Left lung (tissue), 10 donors: ENCODE results near the gene MAP3K4. TPM values are rescaled to one million over a fixed set of nuclear protein-coding genes. Genes with fewer than 3 reads are reported as not detected.
"Not testable (repeated sequence)": the region's sequence is repeated elsewhere in the genome, so short reads cannot be mapped to it uniquely, and the experiment has no call there.

Experiments used
- ATAC-seq: fragments of 200-7000 bp; cut with Tn5 transposase; one replicate; pipeline ENCODE4 v1.9.1; 2020; ENCODE audit warnings: moderate library complexity
- DNase-seq, 4 donors: peaks; one replicate each; pipeline ENCODE4 v3.0.0-alpha.2; 2013 to 2020
- H3K27ac ChIP-seq, 2 donors: fragments of 200-600 bp; sonication (generic) in 1 of 2; one replicate each; pipeline versions ENCODE4 v1.5.0 to v1.8.0; 2020 to 2021
- H3K27me3 ChIP-seq, 2 donors: fragments of 200-600 bp; sonication (generic) in 1 of 2; one replicate each; pipeline versions ENCODE4 v1.5.0 to v1.8.0; 2020 to 2021
- H3K36me3 ChIP-seq, 2 donors: fragments of 200-600 bp; sonication (generic) in 1 of 2; one replicate each; pipeline versions ENCODE4 v1.5.0 to v1.8.0; 2020 to 2021
- H3K4me1 ChIP-seq, 2 donors: fragments of 200-600 bp; one replicate each; pipeline ENCODE4 v1.8.0; 2021
- H3K4me3 ChIP-seq, 2 donors: fragments of 200-600 bp; sonication (generic) in 1 of 2; one replicate each; pipeline versions ENCODE4 v1.5.0 to v1.8.0; 2020 to 2021; ENCODE audit warnings: mild to moderate bottlenecking in 1 of 2
- H3K9me3 ChIP-seq, 2 donors: fragments of 200-600 bp; sonication (generic) in 1 of 2; one replicate each; pipeline versions ENCODE4 v1.5.0 to v1.8.0; 2020 to 2021
- CTCF ChIP-seq, 2 donors: fragments of 200-600 bp; sonication (generic) in 1 of 2; IDR thresholded peaks; one replicate each; pipeline versions ENCODE4 v1.5.0 to v1.8.0; 2021; ENCODE audit warnings: antibody characterized with exemption in 2 of 2
- intact Hi-C, 2 donors: fragments of 100-400 bp; cut with DNase I; formaldehyde crosslinking; loops; one replicate each; pipeline versions ENCODE4 v1.11.2 to v1.14.2; 2022
- polyA plus RNA-seq, 6 donors: library from polyadenylated mRNA; unstranded; fragments of 120-200 nt; gene quantifications; one replicate each; pipeline ENCODE4 v1.2.1, GENCODE V29; 2013; ENCODE audit not compliant: insufficient read length in 6 of 6
- total RNA-seq, 2 donors: library from RNA; stranded (reverse); fragmentation: NEBNext Ultra II Directional; extraction: Animal tissue kit (Norgen Biotek cat#: 25700); gene quantifications; one replicate each; pipeline ENCODE4 v1.2.1, GENCODE V29; 2021
- donor health status: DM: no; HTN: yes; CAD: no.
- donor health status: DM: no; HTN: no; CAD: no.

Gene MAP3K4
- total and polyA plus RNA-seq, 8 donors = 35.6 to 51.8 (median 45.8) TPM

GRCh38 chr6:161117942-161118341, 126.4 kb downstream of the MAP3K4 start:
- H3K4me1 ChIP-seq = no peaks in the 10 kb centered on the region
- peak overlapping the region in 1 of 2 donors; percentile 43 for H3K27ac ChIP-seq
- H3K27me3 ChIP-seq = no peaks in the 10 kb centered on the region
- intact Hi-C loops = no loop called here
- H3K4me3 ChIP-seq = no peak overlapping the region
- peaks cover 0 to 10% of the 10 kb centered on the region in 2 donors for H3K9me3 ChIP-seq
- H3K36me3 ChIP-seq = peaks cover 0 to 77% of the 10 kb centered on the region in 2 donors
- ATAC-seq = no peak
- no peak for TF ChIP-seq CTCF (IDR thresholded peaks at IDR 0.05)
- DNase-seq = no peak

- peaks cover 0 to 48% of the 10 kb centered on the region in 2 donors for H3K36me3 ChIP-seq
- H3K27me3 ChIP-seq, H3K4me1 ChIP-seq, H3K27ac ChIP-seq, DNase-seq, H3K4me3 ChIP-seq, ATAC-seq, intact Hi-C loops: not testable (repeated sequence)
- peaks cover 6 to 24% of the 10 kb centered on the region in 2 donors for H3K9me3 ChIP-seq
Observed at GRCh38 chr6:161123319-161123718, 131.8 kb downstream of the MAP3K4 start.

GRCh38 chr6:161125591-161125990, 134.0 kb downstream of the MAP3K4 start:
- intact Hi-C loops = no loop called here
- peaks cover 0 to 36% of the 10 kb centered on the region in 2 donors for H3K36me3 ChIP-seq
- DNase-seq (no peak), ATAC-seq (no peak)
- H3K4me1 ChIP-seq = no peaks in the 10 kb centered on the region
- H3K27ac ChIP-seq = no peak overlapping the region
- H3K27me3 ChIP-seq = no peaks in the 10 kb centered on the region
- peaks cover 6 to 24% of the 10 kb centered on the region in 2 donors for H3K9me3 ChIP-seq
- H3K4me3 ChIP-seq = no peak overlapping the region
- TF ChIP-seq CTCF (IDR thresholded peaks at IDR 0.05) = no peak

- no peak overlapping the region for H3K27ac ChIP-seq
- DNase-seq = no peak
- no peaks in the 10 kb centered on the region for H3K4me1 ChIP-seq
- no peak for ATAC-seq
- peaks cover 6 to 22% of the 10 kb centered on the region in 2 donors for H3K9me3 ChIP-seq
- intact Hi-C loops = no loop called here
- no peak for TF ChIP-seq CTCF (IDR thresholded peaks at IDR 0.05)
- H3K27me3 ChIP-seq = no peaks in the 10 kb centered on the region
- H3K36me3 ChIP-seq = peaks cover 0 to 30% of the 10 kb centered on the region in 2 donors
- no peak overlapping the region for H3K4me3 ChIP-seq
Observed at GRCh38 chr6:161127071-161127740, 135.6 kb downstream of the MAP3K4 start.

DNA sequence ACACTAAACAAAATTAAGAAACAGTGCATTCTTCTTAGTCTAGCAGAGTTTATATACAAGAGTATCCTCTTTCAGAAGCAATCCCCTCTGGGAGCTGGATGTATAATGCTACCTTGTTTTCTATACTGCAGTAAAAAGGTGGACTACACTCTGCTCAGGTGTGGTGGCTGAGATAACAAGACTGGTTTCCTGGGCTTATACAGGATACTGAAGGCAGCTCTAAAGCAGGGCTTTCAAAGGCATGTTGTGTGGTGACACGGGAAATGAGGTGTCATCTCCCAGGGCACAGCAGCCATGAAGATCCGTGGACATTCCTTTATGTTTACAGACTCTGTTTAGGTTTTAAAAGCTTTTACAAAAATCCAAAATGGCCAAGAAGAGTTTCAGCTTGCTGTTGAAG, 136.7 kb downstream of the MAP3K4 start:
- intact Hi-C loops = no loop called here
- ATAC-seq = no peak
- no peak for TF ChIP-seq CTCF (IDR thresholded peaks at IDR 0.05)
- no peak overlapping the region for H3K4me3 ChIP-seq
- no peaks in the 10 kb centered on the region for H3K27me3 ChIP-seq
- no peak for DNase-seq
- no peaks in the 10 kb centered on the region for H3K4me1 ChIP-seq
- H3K36me3 ChIP-seq = peaks cover 0 to 33% of the 10 kb centered on the region in 2 donors
- peaks cover 4 to 11% of the 10 kb centered on the region in 2 donors for H3K9me3 ChIP-seq
- H3K27ac ChIP-seq = no peak overlapping the region
